ENCODE measurements around the gene SEZ6. TPM values are rescaled to one million over a fixed set of nuclear protein-coding genes. Genes with fewer than 3 reads are reported as not detected.

Gene SEZ6
- total RNA-seq, 1 experiment from 2014 or later: not detected

DNA sequence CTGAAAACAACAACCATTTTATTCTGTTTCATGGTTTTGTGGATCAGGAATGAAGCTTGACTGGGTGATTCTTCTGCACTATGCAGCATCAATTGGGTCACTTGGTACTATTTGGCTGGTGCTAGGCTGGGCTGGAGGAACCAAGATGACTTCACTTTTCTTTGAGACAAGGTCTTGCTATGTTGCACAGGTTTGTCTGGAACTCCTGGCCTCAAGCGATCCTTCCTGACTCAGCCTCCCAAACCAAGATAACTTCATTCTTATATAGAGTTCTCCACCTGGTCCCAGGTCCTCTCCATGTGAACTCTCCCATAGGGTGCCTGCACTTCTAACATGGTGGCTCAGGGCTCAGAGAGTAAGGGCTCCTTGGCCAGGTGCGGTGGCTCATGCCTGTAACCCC, 35.3 kb upstream of the SEZ6 start:
- Histone ChIP-seq H3K9me2 (replicated peaks; ENCODE audit: low read length) (no peaks in the 10 kb centered on the region), H3K4me1 (ENCODE audit: insufficient read depth, low read length) (no peaks in the 10 kb centered on the region), H3K9me3 (ENCODE audit: low read length) (no peaks in the 10 kb centered on the region), H3K9ac (ENCODE audit: low read length) (no peak overlapping the region), H3K79me2 (ENCODE audit: low read length) (no peaks in the 10 kb centered on the region), H2AFZ (ENCODE audit: low read length) (no peak overlapping the region), H3K4me2 (ENCODE audit: low read length) (no peak overlapping the region), H3K27ac (ENCODE audit: low read length) (no peak overlapping the region), H3K27me3 (ENCODE audit: low read length) (peaks cover 37% of the 10 kb centered on the region), H3K4me3 (ENCODE audit: low read length) (no peak overlapping the region), H4K20me1 (ENCODE audit: low read length) (no peaks in the 10 kb centered on the region), H3K36me3 (ENCODE audit: low read depth, low read length) (no peaks in the 10 kb centered on the region), H3F3A (ENCODE audit: low read length, unreplicated experiment) (no peaks in the 10 kb centered on the region)
- intact Hi-C loops (cut with micrococcal nuclease): no loop called here
- ChIA-PET POLR2A (ENCODE audit: unreplicated experiment) (no interaction called here), CTCF (no interaction called here)
- DNase-seq: no peak
- ATAC-seq: no peak
- no TSS peak for BruUV-seq (replicated peaks)
- TF ChIP-seq, protein P1, sequence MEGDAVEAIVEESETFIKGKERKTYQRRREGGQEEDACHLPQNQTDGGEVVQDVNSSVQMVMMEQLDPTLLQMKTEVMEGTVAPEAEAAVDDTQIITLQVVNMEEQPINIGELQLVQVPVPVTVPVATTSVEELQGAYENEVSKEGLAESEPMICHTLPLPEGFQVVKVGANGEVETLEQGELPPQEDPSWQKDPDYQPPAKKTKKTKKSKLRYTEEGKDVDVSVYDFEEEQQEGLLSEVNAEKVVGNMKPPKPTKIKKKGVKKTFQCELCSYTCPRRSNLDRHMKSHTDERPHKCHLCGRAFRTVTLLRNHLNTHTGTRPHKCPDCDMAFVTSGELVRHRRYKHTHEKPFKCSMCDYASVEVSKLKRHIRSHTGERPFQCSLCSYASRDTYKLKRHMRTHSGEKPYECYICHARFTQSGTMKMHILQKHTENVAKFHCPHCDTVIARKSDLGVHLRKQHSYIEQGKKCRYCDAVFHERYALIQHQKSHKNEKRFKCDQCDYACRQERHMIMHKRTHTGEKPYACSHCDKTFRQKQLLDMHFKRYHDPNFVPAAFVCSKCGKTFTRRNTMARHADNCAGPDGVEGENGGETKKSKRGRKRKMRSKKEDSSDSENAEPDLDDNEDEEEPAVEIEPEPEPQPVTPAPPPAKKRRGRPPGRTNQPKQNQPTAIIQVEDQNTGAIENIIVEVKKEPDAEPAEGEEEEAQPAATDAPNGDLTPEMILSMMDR (conservative IDR thresholded peaks at IDR 0.05; ENCODE audit: low read depth, low read length): no peak
- TF ChIP-seq EZH2 (IDR thresholded peaks at IDR 0.05; ENCODE audit: low read length, unreplicated experiment) (no peak), EZH2phosphoT487 (IDR thresholded peaks at IDR 0.05; ENCODE audit: borderline replicate concordance, low read length) (no peak)

DNA sequence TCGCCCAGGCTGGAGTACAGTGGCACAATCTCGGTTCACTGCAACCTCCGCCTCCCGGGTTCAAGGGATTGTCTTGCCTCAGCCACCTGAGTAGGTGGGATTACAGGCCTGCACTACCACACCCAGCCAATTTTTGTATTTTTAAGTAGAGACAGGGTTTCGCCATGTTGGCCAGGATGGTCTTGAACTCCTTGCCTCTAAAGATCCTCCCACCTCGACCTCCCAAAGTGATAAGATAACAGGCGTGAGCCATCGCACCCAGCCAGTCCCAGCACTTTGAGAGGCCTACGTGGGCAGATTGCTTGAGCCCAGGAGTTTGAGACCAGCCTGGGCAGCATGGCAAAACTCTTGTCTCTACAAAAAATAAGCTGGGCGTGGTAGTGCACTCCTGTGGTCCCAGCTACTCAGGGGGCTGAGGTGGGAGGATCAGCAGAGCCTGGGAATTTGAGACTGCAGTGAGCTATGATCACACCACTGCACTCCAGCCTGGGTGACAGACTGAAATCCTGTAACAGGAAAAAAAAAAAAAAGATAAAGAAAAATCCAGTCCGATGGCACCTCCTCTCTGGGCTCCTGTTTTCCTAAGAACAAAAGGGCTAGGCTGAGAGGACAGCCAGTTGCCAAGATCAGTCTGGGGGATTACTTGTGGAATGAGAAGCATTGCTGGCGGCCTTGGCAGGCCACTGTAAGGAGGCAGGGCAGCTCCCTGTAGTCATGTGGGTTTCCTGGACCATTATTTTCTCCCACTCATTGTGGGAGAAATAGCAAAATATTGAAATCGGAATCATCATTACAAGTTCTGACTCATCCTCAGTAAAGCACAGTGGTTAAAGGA, 34.1 kb upstream of the SEZ6 start:
- no peaks in the 10 kb centered on the region for H3K79me2 ChIP-seq (ENCODE audit: low read length)
- H3K9me2 ChIP-seq (replicated peaks; ENCODE audit: low read length): no peaks in the 10 kb centered on the region
- no peak overlapping the region for H3K9ac ChIP-seq (ENCODE audit: low read length)
- BruUV-seq (replicated peaks): no TSS peak
- no peak overlapping the region for H3K27ac ChIP-seq (ENCODE audit: low read length)
- H3K27me3 ChIP-seq (ENCODE audit: low read length): peaks cover 43% of the 10 kb centered on the region
- H2AFZ ChIP-seq (ENCODE audit: low read length): no peak overlapping the region
- ATAC-seq (no peak), DNase-seq (peak; percentile 2)
- H3K4me1 ChIP-seq (ENCODE audit: insufficient read depth, low read length): no peaks in the 10 kb centered on the region
- H3F3A ChIP-seq (ENCODE audit: low read length, unreplicated experiment): no peaks in the 10 kb centered on the region
- H3K4me2 ChIP-seq (ENCODE audit: low read length): no peak overlapping the region
- TF ChIP-seq, protein P1 (conservative IDR thresholded peaks at IDR 0.05; ENCODE audit: low read depth, low read length): no peak
- TF ChIP-seq EZH2phosphoT487 (IDR thresholded peaks at IDR 0.05; ENCODE audit: borderline replicate concordance, low read length) (no peak), EZH2 (IDR thresholded peaks at IDR 0.05; ENCODE audit: low read length, unreplicated experiment) (no peak)
- H3K36me3 ChIP-seq (ENCODE audit: low read depth, low read length): no peaks in the 10 kb centered on the region
- ChIA-PET POLR2A (ENCODE audit: unreplicated experiment) (no interaction called here), CTCF (no interaction called here)
- H4K20me1 ChIP-seq (ENCODE audit: low read length): no peaks in the 10 kb centered on the region
- H3K4me3 ChIP-seq (ENCODE audit: low read length): no peak overlapping the region
- no peaks in the 10 kb centered on the region for H3K9me3 ChIP-seq (ENCODE audit: low read length)
- intact Hi-C loops (cut with micrococcal nuclease): no loop called here

DNA sequence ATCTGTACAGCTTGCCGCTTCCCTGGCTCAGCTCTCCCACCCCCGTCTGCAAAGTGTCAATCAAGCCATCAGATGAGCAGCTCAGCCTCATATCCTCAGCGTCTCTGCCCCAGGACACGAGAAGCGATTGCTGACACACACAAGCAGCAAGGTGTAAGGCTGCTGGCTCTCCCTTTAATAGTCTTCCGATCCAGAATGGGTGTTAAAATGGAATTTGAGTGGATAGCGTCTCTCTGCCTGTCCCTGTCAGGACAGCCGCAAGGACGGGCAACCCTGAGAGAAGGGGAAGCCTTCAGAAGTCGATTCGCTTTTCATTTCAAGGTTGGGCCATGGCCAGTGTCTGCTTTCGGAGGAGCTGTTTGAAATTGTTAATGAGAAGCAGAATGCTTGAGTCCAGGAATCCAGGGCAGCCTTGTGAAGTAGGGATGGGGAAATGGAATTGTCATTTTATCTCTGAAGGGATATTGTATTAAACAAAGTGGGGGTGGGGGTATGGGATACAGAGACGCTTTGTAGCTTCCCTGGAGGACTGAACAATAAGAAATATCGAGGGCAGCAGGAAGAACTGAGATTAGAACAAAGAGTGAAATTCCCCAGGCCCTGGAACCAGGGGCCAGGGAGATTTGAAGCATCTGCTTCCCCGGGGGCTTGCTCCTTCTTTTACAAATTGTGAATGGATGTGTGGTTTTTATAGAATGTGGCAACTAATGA, 32.4 kb upstream of the SEZ6 start:
- BruUV-seq (replicated peaks): no TSS peak
- no peak overlapping the region for H3K4me3 ChIP-seq (ENCODE audit: low read length)
- ATAC-seq (no peak), DNase-seq (no peak)
- no peak overlapping the region for H3K9ac ChIP-seq (ENCODE audit: low read length)
- no peaks in the 10 kb centered on the region for H3K9me3 ChIP-seq (ENCODE audit: low read length)
- no peaks in the 10 kb centered on the region for H3K79me2 ChIP-seq (ENCODE audit: low read length)
- TF ChIP-seq EZH2phosphoT487 (IDR thresholded peaks at IDR 0.05; ENCODE audit: borderline replicate concordance, low read length) (no peak), EZH2 (IDR thresholded peaks at IDR 0.05; ENCODE audit: low read length, unreplicated experiment) (no peak)
- TF ChIP-seq, protein P1 (conservative IDR thresholded peaks at IDR 0.05; ENCODE audit: low read depth, low read length): no peak
- H3K27me3 ChIP-seq (ENCODE audit: low read length): peaks cover 60% of the 10 kb centered on the region
- H4K20me1 ChIP-seq (ENCODE audit: low read length): no peaks in the 10 kb centered on the region
- intact Hi-C loops (cut with micrococcal nuclease): no loop called here
- H3K9me2 ChIP-seq (replicated peaks; ENCODE audit: low read length): no peaks in the 10 kb centered on the region
- H3F3A ChIP-seq (ENCODE audit: low read length, unreplicated experiment): no peaks in the 10 kb centered on the region
- no peak overlapping the region for H2AFZ ChIP-seq (ENCODE audit: low read length)
- H3K4me1 ChIP-seq (ENCODE audit: insufficient read depth, low read length): no peaks in the 10 kb centered on the region
- no peak overlapping the region for H3K4me2 ChIP-seq (ENCODE audit: low read length)
- no peak overlapping the region for H3K27ac ChIP-seq (ENCODE audit: low read length)
- H3K36me3 ChIP-seq (ENCODE audit: low read depth, low read length): no peaks in the 10 kb centered on the region
- POLR2A ChIA-PET (ENCODE audit: unreplicated experiment): interaction anchor here (0.6 kb wide), 1 partner anchor 19 kb away, joined by 6 read pairs; no protein-coding TSS in a partner anchor
- CTCF ChIA-PET: no interaction called here
